Measurements from ENCODE around the gene RRAS2. TPM values are rescaled to one million over a fixed set of nuclear protein-coding genes. Genes with fewer than 3 reads are reported as not detected.

The RRAS2 gene
- total and polyA plus RNA-seq, 2 of the 4 experiments (the other 2 are of a cell fraction) = 85.5 to 106 TPM

GRCh38 chr11:14304601-14305000 is 54.4 kb downstream of the RRAS2 start:
- ATAC-seq (ENCODE audit: low read depth) (no peak), DNase-seq (no peak)
- no peak for TF ChIP-seq RAD21 (IDR thresholded peaks at IDR 0.05; ENCODE audit: low read length)
- TF ChIP-seq CEBPB (IDR thresholded peaks at IDR 0.05; ENCODE audit: low read depth, low read length) = no peak
- no peak for TF ChIP-seq MXI1 (IDR thresholded peaks at IDR 0.05; ENCODE audit: borderline replicate concordance, low read depth, low read length)
- no peak for TF ChIP-seq RCOR1 (IDR thresholded peaks at IDR 0.05; ENCODE audit: insufficient replicate concordance, low read length)
- no peak for TF ChIP-seq MAZ (IDR thresholded peaks at IDR 0.05; ENCODE audit: borderline replicate concordance, low read depth, low read length)
- no peak for TF ChIP-seq MAFK (IDR thresholded peaks at IDR 0.05; ENCODE audit: low read depth, low read length)
- no peak for TF ChIP-seq ELK1 (IDR thresholded peaks at IDR 0.05; ENCODE audit: borderline replicate concordance, low read depth, low read length)
- no peak for TF ChIP-seq POLR2A (IDR thresholded peaks at IDR 0.05; ENCODE audit: low read depth, low read length)
- TF ChIP-seq CHD1 (IDR thresholded peaks at IDR 0.05; ENCODE audit: low read depth, low read length) = no peak
- no peak for TF ChIP-seq SMC3 (IDR thresholded peaks at IDR 0.05; ENCODE audit: low read depth, low read length)
- TF ChIP-seq, protein P1, sequence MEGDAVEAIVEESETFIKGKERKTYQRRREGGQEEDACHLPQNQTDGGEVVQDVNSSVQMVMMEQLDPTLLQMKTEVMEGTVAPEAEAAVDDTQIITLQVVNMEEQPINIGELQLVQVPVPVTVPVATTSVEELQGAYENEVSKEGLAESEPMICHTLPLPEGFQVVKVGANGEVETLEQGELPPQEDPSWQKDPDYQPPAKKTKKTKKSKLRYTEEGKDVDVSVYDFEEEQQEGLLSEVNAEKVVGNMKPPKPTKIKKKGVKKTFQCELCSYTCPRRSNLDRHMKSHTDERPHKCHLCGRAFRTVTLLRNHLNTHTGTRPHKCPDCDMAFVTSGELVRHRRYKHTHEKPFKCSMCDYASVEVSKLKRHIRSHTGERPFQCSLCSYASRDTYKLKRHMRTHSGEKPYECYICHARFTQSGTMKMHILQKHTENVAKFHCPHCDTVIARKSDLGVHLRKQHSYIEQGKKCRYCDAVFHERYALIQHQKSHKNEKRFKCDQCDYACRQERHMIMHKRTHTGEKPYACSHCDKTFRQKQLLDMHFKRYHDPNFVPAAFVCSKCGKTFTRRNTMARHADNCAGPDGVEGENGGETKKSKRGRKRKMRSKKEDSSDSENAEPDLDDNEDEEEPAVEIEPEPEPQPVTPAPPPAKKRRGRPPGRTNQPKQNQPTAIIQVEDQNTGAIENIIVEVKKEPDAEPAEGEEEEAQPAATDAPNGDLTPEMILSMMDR (conservative IDR thresholded peaks at IDR 0.05; ENCODE audit: low read depth, low read length) = no peak
- no peak for TF ChIP-seq BHLHE40 (IDR thresholded peaks at IDR 0.05; ENCODE audit: low read depth, low read length)
- no peak for TF ChIP-seq NFE2L2 (IDR thresholded peaks at IDR 0.05; ENCODE audit: low read depth, low read length)
- Histone ChIP-seq H4K20me1 (ENCODE audit: insufficient read depth, low read length) (peaks cover 79% of the 10 kb centered on the region), H4K8ac (ENCODE audit: low read depth in 2 of 2, low read length in 2 of 2) (no peak overlapping the region), H4K91ac (ENCODE audit: insufficient read depth, low read depth, low read length) (no peak overlapping the region), H3K79me1 (ENCODE audit: low read depth in 1 of 2, low read length in 2 of 2) (peaks cover 35 to 91% of the 10 kb centered on the region in 2 experiments), H2BK20ac (ENCODE audit: low read depth, low read length) (no peak overlapping the region), H3K18ac (ENCODE audit: low read depth, low read length) (no peak overlapping the region), H3K27ac (ENCODE audit: insufficient read depth, low read length) (no peak overlapping the region), H3K9ac (ENCODE audit: low read depth, low read length) (no peak overlapping the region), H3K4ac (ENCODE audit: low read depth, low read length) (no peak overlapping the region), H3K4me1 (ENCODE audit: control insufficient read depth, insufficient read depth, low read length) (peaks cover 8% of the 10 kb centered on the region), H2BK5ac (ENCODE audit: low read depth, low read length, poor library complexity, severe bottlenecking) (no peak overlapping the region), H3K4me2 (ENCODE audit: low read depth, low read length) (no peak overlapping the region), H3K9me1 (ENCODE audit: insufficient read depth, low read length) (0 out of 2 replicates have a peak, but pooled peaks cover 3% of the 10 kb centered on the region), H4K5ac (ENCODE audit: low read depth, low read length) (no peak overlapping the region), H3K4me3 (ENCODE audit: insufficient read depth, low read depth, low read length) (no peak overlapping the region), H3K56ac (ENCODE audit: extremely low read depth, insufficient read depth, low read length) (no peak overlapping the region), H2AK9ac (replicated peaks; ENCODE audit: low read depth, low read length, poor library complexity) (no peak overlapping the region), H2BK120ac (ENCODE audit: low read depth, low read length) (no peak overlapping the region), H3K14ac (replicated peaks; ENCODE audit: low read depth, low read length) (no peak overlapping the region), H3K23ac (ENCODE audit: low read depth, low read length) (no peak overlapping the region; the same call in 1 of the 2 replicates), H2AFZ (replicated peaks; ENCODE audit: low read length, poor library complexity) (no peak overlapping the region), H2AK5ac (ENCODE audit: low read depth, low read length) (no peak overlapping the region; the same call in 1 of the 2 replicates), H3K36me3 (ENCODE audit: control insufficient read depth, insufficient read depth, low read length) (no peaks in the 10 kb centered on the region), H2BK15ac (ENCODE audit: low read depth, low read length) (no peak overlapping the region), H3K27me3 (ENCODE audit: control insufficient read depth, insufficient read depth, low read length) (no peaks in the 10 kb centered on the region), H3K9me3 (ENCODE audit: control insufficient read depth, insufficient read depth, low read length) (no peaks in the 10 kb centered on the region)
- CTCF ChIA-PET = interaction anchor here (0.5 to 2.4 kb wide), 2 partner anchors 150 to 169 kb away, joined by 3 to 10 read pairs; no protein-coding TSS in a partner anchor
- POLR2A ChIA-PET (ENCODE audit: unreplicated experiment) = no interaction called here
- intact Hi-C loops (cut with micrococcal nuclease) (no loop called here), dilution Hi-C loops (cut with HindIII; ENCODE audit: low sequenced_read_pairs, unreplicated experiment) (loop anchor here (25.0 kb wide), 1 partner anchor 158 kb away; no protein-coding TSS in a partner anchor), in situ Hi-C loops (cut with MboI; ENCODE audit: low sequenced_read_pairs) (no loop called here)
- no TSS peak for BruUV-seq (replicated peaks)
